DOHH2 (cell line): ENCODE measurements around the gene L3MBTL4.

Source experiments
- EZH2phosphoT487 ChIP-seq: fragments of 200-600 bp; sonication (generic); IDR thresholded peaks from 2 replicates; pipeline ENCODE4 v1.6.1; 2017; ENCODE audit warnings: borderline replicate concordance, mild to moderate bottlenecking, antibody characterized with exemption, low read length, moderate library complexity, mixed read lengths
- TF ChIP-seq, protein P1 (sequence below): fragments of 200-600 bp; sonication (generic); IDR thresholded peaks from one replicate; pipeline ENCODE4 v1.5.1; 2014; ENCODE audit warnings: antibody characterized with exemption, mild to moderate bottlenecking, low read depth, low read length; ENCODE audit not compliant: poor library complexity, severe bottlenecking

- TF ChIP-seq, protein P1, sequence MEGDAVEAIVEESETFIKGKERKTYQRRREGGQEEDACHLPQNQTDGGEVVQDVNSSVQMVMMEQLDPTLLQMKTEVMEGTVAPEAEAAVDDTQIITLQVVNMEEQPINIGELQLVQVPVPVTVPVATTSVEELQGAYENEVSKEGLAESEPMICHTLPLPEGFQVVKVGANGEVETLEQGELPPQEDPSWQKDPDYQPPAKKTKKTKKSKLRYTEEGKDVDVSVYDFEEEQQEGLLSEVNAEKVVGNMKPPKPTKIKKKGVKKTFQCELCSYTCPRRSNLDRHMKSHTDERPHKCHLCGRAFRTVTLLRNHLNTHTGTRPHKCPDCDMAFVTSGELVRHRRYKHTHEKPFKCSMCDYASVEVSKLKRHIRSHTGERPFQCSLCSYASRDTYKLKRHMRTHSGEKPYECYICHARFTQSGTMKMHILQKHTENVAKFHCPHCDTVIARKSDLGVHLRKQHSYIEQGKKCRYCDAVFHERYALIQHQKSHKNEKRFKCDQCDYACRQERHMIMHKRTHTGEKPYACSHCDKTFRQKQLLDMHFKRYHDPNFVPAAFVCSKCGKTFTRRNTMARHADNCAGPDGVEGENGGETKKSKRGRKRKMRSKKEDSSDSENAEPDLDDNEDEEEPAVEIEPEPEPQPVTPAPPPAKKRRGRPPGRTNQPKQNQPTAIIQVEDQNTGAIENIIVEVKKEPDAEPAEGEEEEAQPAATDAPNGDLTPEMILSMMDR, result no peak
- no peak for TF ChIP-seq EZH2phosphoT487
Measured at GRCh38 chr18:6255116-6255705, 159.5 kb downstream of the L3MBTL4 start.
